NB4 (cell line): Measurements from ENCODE around the gene SHISAL1.

Source experiments
- POLR2A ChIP-seq: IDR thresholded peaks from 2 replicates; pipeline ENCODE4 v1.6.1; 2011; ENCODE audit warnings: mild to moderate bottlenecking; ENCODE audit not compliant: insufficient read length; ENCODE audit errors: extremely low read depth
- TF ChIP-seq, protein P1 (sequence below): IDR thresholded peaks from one replicate; pipeline ENCODE4 v1.5.1; 2012; ENCODE audit warnings: low read depth, low read length

DNA sequence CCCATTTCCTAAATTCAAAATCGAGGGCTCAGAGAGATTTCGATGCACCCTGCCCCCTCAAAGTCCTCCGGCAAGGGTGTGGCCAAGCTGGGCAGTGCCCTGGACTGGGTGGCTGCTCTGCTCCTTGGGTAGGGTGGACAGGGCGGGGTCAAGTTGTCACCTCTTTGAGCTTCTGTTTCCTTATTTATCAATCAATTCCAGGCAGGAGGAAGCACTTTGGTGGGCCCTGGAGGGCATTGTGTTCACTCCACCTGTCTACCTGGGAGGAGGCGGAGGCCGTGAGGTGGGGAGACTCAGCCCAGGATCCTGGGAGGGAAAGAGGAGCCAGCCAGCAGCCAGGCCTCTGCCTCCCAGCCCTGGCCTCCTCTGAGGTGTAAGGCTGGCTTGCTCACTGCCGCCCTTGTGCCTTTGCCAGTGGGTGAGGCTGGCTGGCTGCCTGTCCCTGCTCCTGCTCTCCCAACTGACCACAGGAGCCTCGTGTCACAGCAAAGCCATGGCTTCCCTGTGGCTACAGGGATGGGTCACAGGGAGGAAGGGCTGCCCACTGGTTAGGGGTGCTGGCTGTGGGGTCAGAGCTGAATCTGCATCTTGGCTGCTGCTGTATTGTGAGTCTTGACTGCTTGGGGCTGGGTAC lies 25.5 kb upstream of the SHISAL1 start:
- TF ChIP-seq, protein P1, sequence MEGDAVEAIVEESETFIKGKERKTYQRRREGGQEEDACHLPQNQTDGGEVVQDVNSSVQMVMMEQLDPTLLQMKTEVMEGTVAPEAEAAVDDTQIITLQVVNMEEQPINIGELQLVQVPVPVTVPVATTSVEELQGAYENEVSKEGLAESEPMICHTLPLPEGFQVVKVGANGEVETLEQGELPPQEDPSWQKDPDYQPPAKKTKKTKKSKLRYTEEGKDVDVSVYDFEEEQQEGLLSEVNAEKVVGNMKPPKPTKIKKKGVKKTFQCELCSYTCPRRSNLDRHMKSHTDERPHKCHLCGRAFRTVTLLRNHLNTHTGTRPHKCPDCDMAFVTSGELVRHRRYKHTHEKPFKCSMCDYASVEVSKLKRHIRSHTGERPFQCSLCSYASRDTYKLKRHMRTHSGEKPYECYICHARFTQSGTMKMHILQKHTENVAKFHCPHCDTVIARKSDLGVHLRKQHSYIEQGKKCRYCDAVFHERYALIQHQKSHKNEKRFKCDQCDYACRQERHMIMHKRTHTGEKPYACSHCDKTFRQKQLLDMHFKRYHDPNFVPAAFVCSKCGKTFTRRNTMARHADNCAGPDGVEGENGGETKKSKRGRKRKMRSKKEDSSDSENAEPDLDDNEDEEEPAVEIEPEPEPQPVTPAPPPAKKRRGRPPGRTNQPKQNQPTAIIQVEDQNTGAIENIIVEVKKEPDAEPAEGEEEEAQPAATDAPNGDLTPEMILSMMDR: no peak
- no peak for TF ChIP-seq POLR2A
